ENCODE results near the gene DTHD1. TPM values are rescaled to one million over a fixed set of nuclear protein-coding genes. Genes with fewer than 3 reads are reported as not detected.

Gene DTHD1
- total RNA-seq, 2 donors from 2014 or later: not detected

DNA sequence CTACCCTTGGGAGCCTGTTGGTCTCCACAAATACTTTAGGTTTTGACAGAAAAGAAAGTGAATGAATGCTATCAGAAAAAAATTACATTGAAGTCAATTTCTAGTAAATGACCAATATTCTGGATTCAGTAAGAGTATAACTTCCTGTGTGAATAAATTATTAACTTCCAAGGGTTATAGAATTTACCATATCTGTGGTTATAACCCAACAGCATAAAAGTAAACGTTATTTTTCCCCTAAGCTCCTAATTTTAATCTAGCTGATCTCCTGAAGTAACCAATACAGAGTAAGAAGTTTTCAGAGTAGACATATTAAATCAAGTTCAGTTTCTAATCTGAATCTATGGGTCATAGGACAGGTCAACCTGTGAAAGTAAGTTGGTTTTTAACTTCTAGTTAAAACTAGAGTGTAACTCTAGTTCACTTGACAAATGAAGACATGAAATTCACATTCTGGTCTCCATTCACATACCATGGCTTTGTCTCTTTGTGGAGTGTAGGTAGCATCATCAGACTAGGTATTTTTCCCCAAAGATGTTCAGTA, 22.8 kb downstream of the DTHD1 start:
- H3K27ac ChIP-seq (ENCODE audit: low read depth, low read length): no peak overlapping the region
- no peaks in the 10 kb centered on the region for H3K27me3 Mint-ChIP-seq (ENCODE audit: insufficient read depth)
- H3K4me1 Mint-ChIP-seq: no peaks in the 10 kb centered on the region
- WGBS, 2 experiments (ENCODE audit: insufficient coverage in 1 of 2, insufficient read length in 1 of 2): 92% methylated on average over 1 of the region's 1 CpG; no CpG with 5 or more reads in 1 of the 2 experiments
- no peaks in the 10 kb centered on the region for H3K9me3 ChIP-seq (ENCODE audit: control insufficient read depth, low read length)
- DNase-seq: no peak
- H3K4me3 Mint-ChIP-seq: no peak overlapping the region
- no peaks in the 10 kb centered on the region for H3K4me1 ChIP-seq (ENCODE audit: control insufficient read depth, insufficient read depth, low read length)
- H3K36me3 ChIP-seq (ENCODE audit: control insufficient read depth, insufficient read depth, low read length): no peaks in the 10 kb centered on the region
- H3K9ac ChIP-seq (ENCODE audit: extremely low read depth, low read length, poor library complexity, severe bottlenecking): no peak overlapping the region
- no peak overlapping the region for H3K4me3 ChIP-seq (ENCODE audit: low read length)
- TF ChIP-seq, protein P1, sequence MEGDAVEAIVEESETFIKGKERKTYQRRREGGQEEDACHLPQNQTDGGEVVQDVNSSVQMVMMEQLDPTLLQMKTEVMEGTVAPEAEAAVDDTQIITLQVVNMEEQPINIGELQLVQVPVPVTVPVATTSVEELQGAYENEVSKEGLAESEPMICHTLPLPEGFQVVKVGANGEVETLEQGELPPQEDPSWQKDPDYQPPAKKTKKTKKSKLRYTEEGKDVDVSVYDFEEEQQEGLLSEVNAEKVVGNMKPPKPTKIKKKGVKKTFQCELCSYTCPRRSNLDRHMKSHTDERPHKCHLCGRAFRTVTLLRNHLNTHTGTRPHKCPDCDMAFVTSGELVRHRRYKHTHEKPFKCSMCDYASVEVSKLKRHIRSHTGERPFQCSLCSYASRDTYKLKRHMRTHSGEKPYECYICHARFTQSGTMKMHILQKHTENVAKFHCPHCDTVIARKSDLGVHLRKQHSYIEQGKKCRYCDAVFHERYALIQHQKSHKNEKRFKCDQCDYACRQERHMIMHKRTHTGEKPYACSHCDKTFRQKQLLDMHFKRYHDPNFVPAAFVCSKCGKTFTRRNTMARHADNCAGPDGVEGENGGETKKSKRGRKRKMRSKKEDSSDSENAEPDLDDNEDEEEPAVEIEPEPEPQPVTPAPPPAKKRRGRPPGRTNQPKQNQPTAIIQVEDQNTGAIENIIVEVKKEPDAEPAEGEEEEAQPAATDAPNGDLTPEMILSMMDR (conservative IDR thresholded peaks at IDR 0.05): no peak
- no peaks in the 10 kb centered on the region for H3K27me3 ChIP-seq (ENCODE audit: control insufficient read depth, insufficient read depth, low read length, poor library complexity, severe bottlenecking)
- no peak overlapping the region for H3K27ac Mint-ChIP-seq
- no peaks in the 10 kb centered on the region for H3K9me3 Mint-ChIP-seq
- H3K36me3 Mint-ChIP-seq (ENCODE audit: low read depth): no peaks in the 10 kb centered on the region

DNA sequence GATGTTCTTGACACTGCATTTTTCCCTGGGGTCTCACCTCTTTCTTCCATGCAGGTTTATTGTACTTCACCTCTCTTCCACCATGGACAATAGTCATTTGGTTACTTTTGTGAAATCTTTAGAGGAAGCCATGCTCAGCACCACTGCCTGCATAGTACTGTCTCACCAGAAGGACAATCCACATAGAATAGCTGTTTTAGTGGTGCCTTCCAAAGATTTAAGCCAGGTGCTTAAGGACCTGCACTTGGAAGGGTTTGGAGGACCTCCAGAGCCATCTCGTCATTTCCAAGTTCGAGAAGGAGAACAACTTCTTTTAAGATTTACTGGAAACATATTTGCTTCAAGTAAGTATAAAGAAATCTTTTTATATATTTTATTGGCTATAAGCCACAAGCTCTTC, 26.7 kb downstream of the DTHD1 start:
- TF ChIP-seq, protein P1 (conservative IDR thresholded peaks at IDR 0.05): no peak
- H3K9me3 Mint-ChIP-seq: no peaks in the 10 kb centered on the region
- Histone ChIP-seq H3K4me3 (ENCODE audit: low read length) (no peak overlapping the region), H3K27ac (ENCODE audit: low read depth, low read length) (no peak overlapping the region), H3K36me3 (ENCODE audit: control insufficient read depth, insufficient read depth, low read length) (no peaks in the 10 kb centered on the region), H3K9ac (ENCODE audit: extremely low read depth, low read length, poor library complexity, severe bottlenecking) (no peak overlapping the region), H3K4me1 (ENCODE audit: control insufficient read depth, insufficient read depth, low read length) (no peaks in the 10 kb centered on the region), H3K9me3 (ENCODE audit: control insufficient read depth, low read length) (no peaks in the 10 kb centered on the region), H3K27me3 (ENCODE audit: control insufficient read depth, insufficient read depth, low read length, poor library complexity, severe bottlenecking) (no peaks in the 10 kb centered on the region)
- H3K27ac Mint-ChIP-seq: no peak overlapping the region
- H3K36me3 Mint-ChIP-seq (ENCODE audit: low read depth): no peaks in the 10 kb centered on the region
- no peak overlapping the region for H3K4me3 Mint-ChIP-seq
- DNase-seq: no peak
- 77% methylated on average over 2 of the region's 2 CpGs; no CpG with 5 or more reads in 1 of the 2 experiments for WGBS, 2 experiments (ENCODE audit: insufficient coverage in 1 of 2, insufficient read length in 1 of 2)
- no peaks in the 10 kb centered on the region for H3K4me1 Mint-ChIP-seq
- no peaks in the 10 kb centered on the region for H3K27me3 Mint-ChIP-seq (ENCODE audit: insufficient read depth)

DNA sequence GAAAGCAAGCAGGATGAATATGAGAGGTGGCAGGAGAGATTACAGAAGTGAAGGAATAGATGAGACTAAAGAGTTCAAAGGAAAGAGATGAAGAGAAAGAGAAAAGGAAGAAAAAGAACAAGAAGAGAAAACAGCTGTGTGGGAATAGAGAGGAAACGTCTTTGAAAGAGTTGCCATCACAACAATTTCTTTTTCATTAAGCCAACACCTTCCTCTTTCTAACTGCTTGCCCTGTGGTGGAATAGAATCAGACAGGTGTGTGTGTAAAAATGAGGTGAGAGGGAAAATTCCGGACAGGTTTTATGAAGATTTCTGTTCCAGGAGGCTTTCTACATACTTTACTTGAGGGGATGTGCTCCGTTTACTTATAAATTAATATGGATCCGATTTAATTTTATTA, 28.8 kb downstream of the DTHD1 start:
- no peak overlapping the region for H3K27ac Mint-ChIP-seq
- no peak overlapping the region for H3K27ac ChIP-seq (ENCODE audit: low read depth, low read length)
- TF ChIP-seq, protein P1 (conservative IDR thresholded peaks at IDR 0.05): no peak

More for the DNA sequence above, 28.8 kb downstream of the DTHD1 start:
- Histone ChIP-seq H3K36me3 (ENCODE audit: control insufficient read depth, insufficient read depth, low read length) (no peaks in the 10 kb centered on the region), H3K4me1 (ENCODE audit: control insufficient read depth, insufficient read depth, low read length) (no peaks in the 10 kb centered on the region), H3K9me3 (ENCODE audit: control insufficient read depth, low read length) (no peaks in the 10 kb centered on the region), H3K9ac (ENCODE audit: extremely low read depth, low read length, poor library complexity, severe bottlenecking) (no peak overlapping the region), H3K4me3 (ENCODE audit: low read length) (no peak overlapping the region), H3K27me3 (ENCODE audit: control insufficient read depth, insufficient read depth, low read length, poor library complexity, severe bottlenecking) (no peaks in the 10 kb centered on the region)
- Mint-ChIP-seq H3K36me3 (ENCODE audit: low read depth) (no peaks in the 10 kb centered on the region), H3K27me3 (ENCODE audit: insufficient read depth) (no peaks in the 10 kb centered on the region), H3K4me3 (no peak overlapping the region), H3K9me3 (no peaks in the 10 kb centered on the region), H3K4me1 (no peaks in the 10 kb centered on the region)
- 87% methylated on average over 3 of the region's 4 CpGs; no CpG with 5 or more reads in 1 of the 2 experiments for WGBS, 2 experiments (ENCODE audit: insufficient coverage in 1 of 2, insufficient read length in 1 of 2)
- no peak for DNase-seq
